ENCODE results near the gene AHCY. TPM values are rescaled to one million over a fixed set of nuclear protein-coding genes. Genes with fewer than 3 reads are reported as not detected.
"Not testable (repeated sequence)": the region's sequence is repeated elsewhere in the genome, so short reads cannot be mapped to it uniquely, and the experiment has no call there.

The AHCY gene
- polyA plus RNA-seq, 1 experiment, result 247 TPM

- DNase-seq (ENCODE audit: low read depth), result no peak
- H3K4me3 ChIP-seq (ENCODE audit: low read depth, low read length), result no peak overlapping the region
- ChIA-PET POLR2A (no interaction called here), CTCF (interaction anchor here (0.8 kb wide), 1 partner anchor 104 kb away, joined by 4 read pairs; no protein-coding TSS in a partner anchor)
- peaks cover 38% of the 10 kb centered on the region for H3K36me3 ChIP-seq (ENCODE audit: control insufficient read depth, insufficient read depth, low read length)
- TF ChIP-seq CTCF (IDR thresholded peaks at IDR 0.05; ENCODE audit: insufficient read depth, low read depth, low read length), result no peak
- no peaks in the 10 kb centered on the region for H3K27me3 ChIP-seq (ENCODE audit: control insufficient read depth, insufficient read depth, low read length)
Observed at GRCh38 chr20:34294563-34294962, 8.6 kb downstream of the AHCY start.

- no peak for DNase-seq (ENCODE audit: low read depth)
- peaks cover 38% of the 10 kb centered on the region for H3K36me3 ChIP-seq (ENCODE audit: control insufficient read depth, insufficient read depth, low read length)
- no peak for TF ChIP-seq CTCF (IDR thresholded peaks at IDR 0.05; ENCODE audit: insufficient read depth, low read depth, low read length)
- no peak overlapping the region for H3K4me3 ChIP-seq (ENCODE audit: low read depth, low read length)
- POLR2A ChIA-PET, result no interaction called here
- H3K27me3 ChIP-seq (ENCODE audit: control insufficient read depth, insufficient read depth, low read length), result no peaks in the 10 kb centered on the region
- CTCF ChIA-PET, result interaction anchor here (1.3 kb wide), 1 partner anchor 103 kb away, joined by 4 read pairs; no protein-coding TSS in a partner anchor
Observed at GRCh38 chr20:34293589-34293988, 9.6 kb downstream of the AHCY start.

- Histone ChIP-seq H3K27me3 (ENCODE audit: control insufficient read depth, insufficient read depth, low read length) (no peaks in the 10 kb centered on the region), H3K4me3 (ENCODE audit: low read depth, low read length) (no peak overlapping the region), H3K36me3 (ENCODE audit: control insufficient read depth, insufficient read depth, low read length) (peaks cover 40% of the 10 kb centered on the region)
- ChIA-PET CTCF (interaction anchor here (1.3 to 1.5 kb wide), 2 partner anchors 20 to 102 kb away, joined by 3 to 4 read pairs; no protein-coding TSS in a partner anchor), POLR2A (no interaction called here)
- no peak for TF ChIP-seq CTCF (IDR thresholded peaks at IDR 0.05; ENCODE audit: insufficient read depth, low read depth, low read length)
- DNase-seq (ENCODE audit: low read depth), result no peak
Observed at GRCh38 chr20:34293119-34293518, 10.0 kb downstream of the AHCY start.

- CTCF ChIA-PET, result interaction anchor here (1.3 to 1.5 kb wide), 2 partner anchors 20 to 102 kb away, joined by 3 to 4 read pairs; no protein-coding TSS in a partner anchor
- no peak for TF ChIP-seq CTCF (IDR thresholded peaks at IDR 0.05; ENCODE audit: insufficient read depth, low read depth, low read length)
- Histone ChIP-seq H3K36me3 (ENCODE audit: control insufficient read depth, insufficient read depth, low read length) (peaks cover 44% of the 10 kb centered on the region), H3K4me3 (ENCODE audit: low read depth, low read length) (no peak overlapping the region), H3K27me3 (ENCODE audit: control insufficient read depth, insufficient read depth, low read length) (no peaks in the 10 kb centered on the region)
- POLR2A ChIA-PET, result no interaction called here
- no peak for DNase-seq (ENCODE audit: low read depth)
Observed at GRCh38 chr20:34292496-34292895, 10.7 kb downstream of the AHCY start.

GRCh38 chr20:34290471-34290870 lies 12.7 kb downstream of the AHCY start:
- CTCF ChIA-PET, result interaction anchor here (1.3 to 1.8 kb wide), 2 partner anchors 12 to 22 kb away, joined by 3 to 4 read pairs; partner anchors contain the start of gene AHCY
- POLR2A ChIA-PET, result no interaction called here
- Histone ChIP-seq H3K4me3 (ENCODE audit: low read depth, low read length) (no peak overlapping the region), H3K36me3 (ENCODE audit: control insufficient read depth, insufficient read depth, low read length) (peaks cover 46% of the 10 kb centered on the region), H3K27me3 (ENCODE audit: control insufficient read depth, insufficient read depth, low read length) (no peaks in the 10 kb centered on the region)
- DNase-seq (ENCODE audit: low read depth), result no peak
- no peak for TF ChIP-seq CTCF (IDR thresholded peaks at IDR 0.05; ENCODE audit: insufficient read depth, low read depth, low read length)

- H3K27me3 ChIP-seq (ENCODE audit: control insufficient read depth, insufficient read depth, low read length); H3K4me3 ChIP-seq (ENCODE audit: low read depth, low read length); POLR2A ChIA-PET; DNase-seq (ENCODE audit: low read depth): not testable (repeated sequence)
- CTCF ChIA-PET, result interaction anchor here (0.9 to 3.2 kb wide), 3 partner anchors 16 to 104 kb away, joined by 3 to 15 read pairs (median 4); no protein-coding TSS in a partner anchor
- peaks cover 38% of the 10 kb centered on the region for H3K36me3 ChIP-seq (ENCODE audit: control insufficient read depth, insufficient read depth, low read length)
Observed at GRCh38 chr20:34287500-34287899, 15.7 kb downstream of the AHCY start.
